ENCODE results near the gene CREB3L1. TPM values are rescaled to one million over a fixed set of nuclear protein-coding genes. Genes with fewer than 3 reads are reported as not detected.

CREB3L1 gene
- total RNA-seq, 4 donors from 2014 or later: 0.27 to 0.69 (median 0.57) TPM

DNA sequence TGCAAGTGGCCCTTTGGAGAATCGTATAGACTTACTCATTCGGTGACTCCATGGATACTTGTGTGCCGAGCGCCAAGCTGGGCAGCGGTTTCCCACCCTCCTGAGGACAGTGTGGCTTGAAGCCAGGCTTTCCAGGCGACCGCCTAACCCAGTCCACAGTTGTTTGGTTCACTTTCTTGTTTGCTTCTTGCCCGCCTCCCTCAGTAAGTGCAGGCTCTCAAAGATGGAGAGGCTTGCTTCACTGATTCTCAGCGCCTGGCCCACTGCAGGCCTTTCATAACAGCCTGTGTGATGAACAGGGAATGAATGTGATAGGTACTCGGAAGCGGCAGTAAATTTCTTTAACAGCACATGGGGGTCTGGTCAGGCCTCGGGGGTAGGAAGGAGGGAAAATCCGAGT, 92.8 kb downstream of the CREB3L1 start:
- no peaks in the 10 kb centered on the region for H3K9me3 ChIP-seq
- ATAC-seq (no peak), DNase-seq (no peak)
- intact Hi-C loops (cut with DNase I; ENCODE audit: low total_unique reads) (no loop called here), in situ Hi-C loops (cut with MboI; ENCODE audit: low sequenced_read_pairs in 4 of 4) (no loop called here)
- H3K4me1 ChIP-seq: peaks cover 21 to 26% of the 10 kb centered on the region in 2 donors
- no peaks in the 10 kb centered on the region for H3K27me3 ChIP-seq
- TF ChIP-seq, protein P1, sequence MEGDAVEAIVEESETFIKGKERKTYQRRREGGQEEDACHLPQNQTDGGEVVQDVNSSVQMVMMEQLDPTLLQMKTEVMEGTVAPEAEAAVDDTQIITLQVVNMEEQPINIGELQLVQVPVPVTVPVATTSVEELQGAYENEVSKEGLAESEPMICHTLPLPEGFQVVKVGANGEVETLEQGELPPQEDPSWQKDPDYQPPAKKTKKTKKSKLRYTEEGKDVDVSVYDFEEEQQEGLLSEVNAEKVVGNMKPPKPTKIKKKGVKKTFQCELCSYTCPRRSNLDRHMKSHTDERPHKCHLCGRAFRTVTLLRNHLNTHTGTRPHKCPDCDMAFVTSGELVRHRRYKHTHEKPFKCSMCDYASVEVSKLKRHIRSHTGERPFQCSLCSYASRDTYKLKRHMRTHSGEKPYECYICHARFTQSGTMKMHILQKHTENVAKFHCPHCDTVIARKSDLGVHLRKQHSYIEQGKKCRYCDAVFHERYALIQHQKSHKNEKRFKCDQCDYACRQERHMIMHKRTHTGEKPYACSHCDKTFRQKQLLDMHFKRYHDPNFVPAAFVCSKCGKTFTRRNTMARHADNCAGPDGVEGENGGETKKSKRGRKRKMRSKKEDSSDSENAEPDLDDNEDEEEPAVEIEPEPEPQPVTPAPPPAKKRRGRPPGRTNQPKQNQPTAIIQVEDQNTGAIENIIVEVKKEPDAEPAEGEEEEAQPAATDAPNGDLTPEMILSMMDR (IDR thresholded peaks at IDR 0.05 in 4 of 5, conservative IDR thresholded peaks at IDR 0.05 in 1 of 5): no peak
- TF ChIP-seq POLR2A (IDR thresholded peaks at IDR 0.05): no peak
- peaks cover 0 to 75% of the 10 kb centered on the region in 2 donors for H3K36me3 ChIP-seq
- H3K4me3 ChIP-seq: no peak overlapping the region
- no peak overlapping the region for H3K27ac ChIP-seq

Other genes with a start within 250 kb of the CREB3L1 start
- 10 to 100 TPM in 3 of 4 donors, 1 to 10 TPM in 1; 9.8 to 20.2 (median 15.4) TPM for gene PHF21A, start 156.2 kb upstream of the CREB3L1 start, total RNA-seq
- 100 to 1,000 TPM; 127 to 155 (median 131) TPM for gene DGKZ, start 69.8 kb downstream of the CREB3L1 start, total RNA-seq
- 1 to 10 TPM in 2 of 4 donors, not detected in 2; 1.6 to 1.9 TPM for gene MDK, start 104.0 kb downstream of the CREB3L1 start, total RNA-seq
- gene CHRM4, start 114.1 kb downstream of the CREB3L1 start, total RNA-seq: not detected

Measured in gastrocnemius medialis (tissue), 4 donors.